ENCODE data around the gene EEF1A1. TPM values are rescaled to one million over a fixed set of nuclear protein-coding genes. Genes with fewer than 3 reads are reported as not detected.
"Not testable (repeated sequence)": the region's sequence is repeated elsewhere in the genome, so short reads cannot be mapped to it uniquely, and the experiment has no call there.

Gene EEF1A1
- total RNA-seq, 6 donors from 2014 or later, result 3,617 to 10,582 (median 7,272) TPM

DNA sequence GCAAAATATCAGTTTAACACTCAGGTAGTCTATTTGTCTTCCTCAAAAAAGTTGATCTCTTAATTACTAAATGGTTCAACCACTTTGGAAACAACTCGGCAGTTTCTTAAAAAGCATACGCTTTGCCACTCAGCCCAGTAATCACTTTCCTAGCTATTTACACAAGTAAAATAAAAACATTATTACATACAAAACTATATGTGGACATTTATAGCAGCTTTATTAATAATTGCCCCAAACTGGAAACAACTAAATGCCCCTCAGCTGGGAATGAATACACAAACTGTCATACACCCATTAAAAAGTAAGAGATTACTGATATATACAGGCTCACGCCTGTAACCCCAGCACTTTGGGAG is 7.4 kb downstream of the EEF1A1 start:
- ATAC-seq (ENCODE audit: low FRiP score in 2 of 2), result no peak
- no peak for DNase-seq
- H3K27me3 ChIP-seq, result no peaks in the 10 kb centered on the region
- TF ChIP-seq, protein P1, sequence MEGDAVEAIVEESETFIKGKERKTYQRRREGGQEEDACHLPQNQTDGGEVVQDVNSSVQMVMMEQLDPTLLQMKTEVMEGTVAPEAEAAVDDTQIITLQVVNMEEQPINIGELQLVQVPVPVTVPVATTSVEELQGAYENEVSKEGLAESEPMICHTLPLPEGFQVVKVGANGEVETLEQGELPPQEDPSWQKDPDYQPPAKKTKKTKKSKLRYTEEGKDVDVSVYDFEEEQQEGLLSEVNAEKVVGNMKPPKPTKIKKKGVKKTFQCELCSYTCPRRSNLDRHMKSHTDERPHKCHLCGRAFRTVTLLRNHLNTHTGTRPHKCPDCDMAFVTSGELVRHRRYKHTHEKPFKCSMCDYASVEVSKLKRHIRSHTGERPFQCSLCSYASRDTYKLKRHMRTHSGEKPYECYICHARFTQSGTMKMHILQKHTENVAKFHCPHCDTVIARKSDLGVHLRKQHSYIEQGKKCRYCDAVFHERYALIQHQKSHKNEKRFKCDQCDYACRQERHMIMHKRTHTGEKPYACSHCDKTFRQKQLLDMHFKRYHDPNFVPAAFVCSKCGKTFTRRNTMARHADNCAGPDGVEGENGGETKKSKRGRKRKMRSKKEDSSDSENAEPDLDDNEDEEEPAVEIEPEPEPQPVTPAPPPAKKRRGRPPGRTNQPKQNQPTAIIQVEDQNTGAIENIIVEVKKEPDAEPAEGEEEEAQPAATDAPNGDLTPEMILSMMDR (IDR thresholded peaks at IDR 0.05), result no peak
- TF ChIP-seq POLR2A (IDR thresholded peaks at IDR 0.05) (no peak), POLR2AphosphoS5 (IDR thresholded peaks at IDR 0.05) (no peak), EP300 (IDR thresholded peaks at IDR 0.05) (no peak)
- H3K9me3 ChIP-seq, result no peaks in the 10 kb centered on the region
- H3K27ac ChIP-seq, result no peak overlapping the region
- 64 to 72% methylated on average over 3 of the region's 3 CpGs for WGBS, 2 donors
- peaks cover 13 to 58% (median 27%) of the 10 kb centered on the region in 4 donors for H3K36me3 ChIP-seq
- H3K4me3 ChIP-seq, result no peak overlapping the region
- H3K4me1 ChIP-seq, result peaks cover 26 to 34% (median 31%) of the 10 kb centered on the region in 4 donors

DNA sequence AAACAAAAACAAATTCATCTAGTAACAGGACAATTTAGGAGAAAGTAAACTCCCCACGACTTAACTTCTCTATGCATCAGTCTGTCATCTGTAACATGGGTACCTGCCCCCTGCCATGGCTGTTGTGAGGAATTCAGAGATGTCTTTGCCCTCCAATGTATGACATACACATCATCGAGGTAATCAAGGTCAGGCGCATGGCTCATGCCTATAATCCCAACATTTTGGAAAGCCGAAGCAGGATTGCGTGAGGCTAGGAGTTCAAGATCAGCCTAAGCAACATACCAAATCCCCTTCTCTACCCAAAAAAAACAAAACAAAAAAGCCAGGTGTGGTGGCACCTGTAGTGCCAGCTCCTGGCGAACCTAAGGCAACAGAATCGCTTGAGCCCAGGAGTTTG is 9.0 kb downstream of the EEF1A1 start:
- 89 to 94% methylated on average over 7 of the region's 7 CpGs for WGBS, 2 donors
- DNase-seq (no peak), ATAC-seq (ENCODE audit: low FRiP score in 2 of 2) (no peak)

GRCh38 chr6:73509851-73510250 is 11.0 kb downstream of the EEF1A1 start:
- DNase-seq, result no peak
- Histone ChIP-seq H3K4me1 (peaks cover 2% of the 10 kb centered on the region in 4 donors), H3K27me3 (no peaks in the 10 kb centered on the region), H3K27ac (no peak overlapping the region), H3K4me3 (no peak overlapping the region), H3K9me3 (no peaks in the 10 kb centered on the region), H3K36me3 (peaks cover 1 to 25% (median 2%) of the 10 kb centered on the region in 4 donors)
- ATAC-seq (ENCODE audit: low FRiP score in 2 of 2), result no peak
- WGBS, 2 donors, result 90 to 91% methylated on average over 1 of the region's 1 CpG
- TF ChIP-seq EP300 (IDR thresholded peaks at IDR 0.05), result no peak
- TF ChIP-seq, protein P1 (IDR thresholded peaks at IDR 0.05), result no peak
- no peak for TF ChIP-seq POLR2AphosphoS5 (IDR thresholded peaks at IDR 0.05)
- no peak for TF ChIP-seq POLR2A (IDR thresholded peaks at IDR 0.05)

More for the DNA sequence above, 9.0 kb downstream of the EEF1A1 start:
- H3K4me3 ChIP-seq, result no peak overlapping the region
- TF ChIP-seq, protein P1 (IDR thresholded peaks at IDR 0.05), result no peak
- TF ChIP-seq POLR2AphosphoS5 (IDR thresholded peaks at IDR 0.05) (no peak), POLR2A (IDR thresholded peaks at IDR 0.05) (no peak), EP300 (IDR thresholded peaks at IDR 0.05) (no peak)
- no peaks in the 10 kb centered on the region for H3K27me3 ChIP-seq
- H3K36me3 ChIP-seq, result peaks cover 8 to 43% (median 17%) of the 10 kb centered on the region in 4 donors
- H3K27ac ChIP-seq, result peak overlapping the region in 1 of 4 donors; percentile 2
- peaks cover 19 to 21% (median 20%) of the 10 kb centered on the region in 4 donors for H3K4me1 ChIP-seq
- no peaks in the 10 kb centered on the region for H3K9me3 ChIP-seq

DNA sequence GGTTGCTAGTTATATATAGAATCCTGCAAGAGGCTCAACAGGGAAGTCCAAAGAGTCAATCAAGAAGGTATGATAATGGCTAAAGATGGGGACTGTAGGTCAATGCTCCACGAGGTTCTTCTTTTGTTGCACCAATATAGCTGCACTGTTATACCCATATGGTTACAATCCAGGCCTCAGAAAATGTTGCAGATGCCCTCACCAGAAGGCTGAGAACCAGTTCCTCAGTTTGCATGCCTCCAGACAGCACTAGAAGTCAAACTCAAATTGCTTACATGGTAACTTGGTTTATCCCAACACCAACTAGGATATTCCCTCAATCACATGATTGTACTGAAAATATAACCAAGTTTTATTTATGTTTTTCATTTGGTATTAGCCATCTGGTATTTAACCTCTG is 12.1 kb downstream of the EEF1A1 start:
- ATAC-seq (ENCODE audit: low FRiP score in 2 of 2), result no peak
- peaks cover 0 to 23% (median under 1%) of the 10 kb centered on the region in 4 donors for H3K36me3 ChIP-seq
- H3K27ac ChIP-seq, result no peak overlapping the region
- no peaks in the 10 kb centered on the region for H3K4me1 ChIP-seq
- no peaks in the 10 kb centered on the region for H3K27me3 ChIP-seq
- no peak overlapping the region for H3K4me3 ChIP-seq
- no peak for DNase-seq
- TF ChIP-seq EP300 (IDR thresholded peaks at IDR 0.05) (no peak), POLR2AphosphoS5 (IDR thresholded peaks at IDR 0.05) (no peak), POLR2A (IDR thresholded peaks at IDR 0.05) (no peak)
- TF ChIP-seq, protein P1 (IDR thresholded peaks at IDR 0.05), result no peak
- 59 to 71% methylated on average over 1 of the region's 1 CpG for WGBS, 2 donors
- no peaks in the 10 kb centered on the region for H3K9me3 ChIP-seq

- peaks cover 8 to 31% (median 14%) of the 10 kb centered on the region in 4 donors for H3K36me3 ChIP-seq
- H3K9me3 ChIP-seq, result no peaks in the 10 kb centered on the region
- 83 to 85% methylated on average over 6 of the region's 6 CpGs for WGBS, 2 donors
- H3K4me1 ChIP-seq, result no peaks in the 10 kb centered on the region
- TF ChIP-seq POLR2A (IDR thresholded peaks at IDR 0.05), result no peak
- TF ChIP-seq, protein P1 (IDR thresholded peaks at IDR 0.05), result no peak
- TF ChIP-seq EP300 (IDR thresholded peaks at IDR 0.05), result no peak
- ATAC-seq (ENCODE audit: low FRiP score in 2 of 2), result no peak
- no peak overlapping the region for H3K27ac ChIP-seq
- no peaks in the 10 kb centered on the region for H3K27me3 ChIP-seq
- DNase-seq, result no peak
- no peak overlapping the region for H3K4me3 ChIP-seq
Observed at GRCh38 chr6:73506246-73506645, 14.6 kb downstream of the EEF1A1 start.

- not testable (repeated sequence) for H3K4me3 ChIP-seq; H3K4me1 ChIP-seq; DNase-seq; ATAC-seq (ENCODE audit: low FRiP score in 2 of 2); H3K27me3 ChIP-seq; H3K9me3 ChIP-seq; H3K27ac ChIP-seq
- peaks cover 9 to 36% (median 18%) of the 10 kb centered on the region in 4 donors for H3K36me3 ChIP-seq
- 85 to 88% methylated on average over 8 of the region's 8 CpGs for WGBS, 2 donors
Observed at GRCh38 chr6:73505705-73506104, 15.1 kb downstream of the EEF1A1 start.

Data from upper lobe of left lung (tissue), 6 donors.